ENCODE results near the gene PLA2G2C. TPM values are rescaled to one million over a fixed set of nuclear protein-coding genes. Genes with fewer than 3 reads are reported as not detected.

PLA2G2C gene
- total RNA-seq, 1 donor from 2014 or later, result not detected

- no peak for TF ChIP-seq CTCF (IDR thresholded peaks at IDR 0.05)
- POLR2A ChIA-PET, result no interaction called here
- Mint-ChIP-seq H3K36me3 (ENCODE audit: low read depth) (no peaks in the 10 kb centered on the region), H3K4me3 (no peak overlapping the region), H3K27me3 (peaks cover 10% of the 10 kb centered on the region), H3K4me1 (peaks cover 14% of the 10 kb centered on the region), H3K27ac (peak overlapping the region; percentile 21), H3K9me3 (peaks cover 8% of the 10 kb centered on the region)
- ATAC-seq (ENCODE audit: low read depth) (no peak), DNase-seq (no peak)
- CTCF ChIA-PET, result no interaction called here
- intact Hi-C loops (cut with micrococcal nuclease), result no loop called here
These were observed 17.5 kb downstream of the PLA2G2C start for GRCh38 chr1:20168564-20169491.

- H3K27ac Mint-ChIP-seq, result no peak overlapping the region
- peaks cover 10% of the 10 kb centered on the region for H3K27me3 Mint-ChIP-seq
- POLR2A ChIA-PET, result no interaction called here
These were observed 19.2 kb downstream of the PLA2G2C start for GRCh38 chr1:20167126-20167525.

GRCh38 chr1:20166051-20166450, 20.3 kb downstream of the PLA2G2C start:
- no peak for DNase-seq
- Mint-ChIP-seq H3K4me3 (no peak overlapping the region), H3K4me1 (peaks cover 3% of the 10 kb centered on the region), H3K27ac (no peak overlapping the region), H3K36me3 (ENCODE audit: low read depth) (peaks cover 12% of the 10 kb centered on the region), H3K9me3 (peaks cover 29% of the 10 kb centered on the region), H3K27me3 (peaks cover 10% of the 10 kb centered on the region)
- intact Hi-C loops (cut with micrococcal nuclease), result no loop called here
- ATAC-seq (ENCODE audit: low read depth), result no peak
- no peak for TF ChIP-seq CTCF (IDR thresholded peaks at IDR 0.05)
- POLR2A ChIA-PET, result no interaction called here
- CTCF ChIA-PET, result interaction anchor here (2.3 kb wide), 1 partner anchor 29 kb away, joined by 12 read pairs; no protein-coding TSS in a partner anchor

More at GRCh38 chr1:20167126-20167525, 19.2 kb downstream of the PLA2G2C start:
- no peak for TF ChIP-seq CTCF (IDR thresholded peaks at IDR 0.05)
- intact Hi-C loops (cut with micrococcal nuclease), result no loop called here
- H3K4me1 Mint-ChIP-seq, result peaks cover 11% of the 10 kb centered on the region
- H3K4me3 Mint-ChIP-seq, result no peak overlapping the region
- peaks cover 6% of the 10 kb centered on the region for H3K36me3 Mint-ChIP-seq (ENCODE audit: low read depth)
- DNase-seq (no peak), ATAC-seq (ENCODE audit: low read depth) (no peak)
- H3K9me3 Mint-ChIP-seq, result peaks cover 21% of the 10 kb centered on the region
- CTCF ChIA-PET, result interaction anchor here (2.3 kb wide), 1 partner anchor 28 kb away, joined by 12 read pairs; no protein-coding TSS in a partner anchor

- ChIA-PET CTCF (interaction anchor here (2.3 kb wide), 1 partner anchor 29 kb away, joined by 12 read pairs; no protein-coding TSS in a partner anchor), POLR2A (no interaction called here)
These were observed 20.8 kb downstream of the PLA2G2C start for GRCh38 chr1:20165522-20165951.

More at GRCh38 chr1:20165522-20165951, 20.8 kb downstream of the PLA2G2C start:
- no peak overlapping the region for H3K27ac Mint-ChIP-seq
- no peaks in the 10 kb centered on the region for H3K4me1 Mint-ChIP-seq
- H3K9me3 Mint-ChIP-seq, result peaks cover 32% of the 10 kb centered on the region
- intact Hi-C loops (cut with micrococcal nuclease), result no loop called here
- no peak for TF ChIP-seq CTCF (IDR thresholded peaks at IDR 0.05)
- H3K36me3 Mint-ChIP-seq (ENCODE audit: low read depth), result peaks cover 12% of the 10 kb centered on the region
- ATAC-seq (ENCODE audit: low read depth) (no peak), DNase-seq (no peak)
- peaks cover 10% of the 10 kb centered on the region for H3K27me3 Mint-ChIP-seq
- no peak overlapping the region for H3K4me3 Mint-ChIP-seq

Measured in activated B cell treated with CpG ODN at 0.5 μM for 24 hours (primary cell).